ENCODE measurements around the gene CRYM. TPM values are rescaled to one million over a fixed set of nuclear protein-coding genes. Genes with fewer than 3 reads are reported as not detected.
"Not testable (repeated sequence)": the region's sequence is repeated elsewhere in the genome, so short reads cannot be mapped to it uniquely, and the experiment has no call there.

Gene CRYM
- total RNA-seq, 1 experiment from 2014 or later = 0.29 TPM

DNA sequence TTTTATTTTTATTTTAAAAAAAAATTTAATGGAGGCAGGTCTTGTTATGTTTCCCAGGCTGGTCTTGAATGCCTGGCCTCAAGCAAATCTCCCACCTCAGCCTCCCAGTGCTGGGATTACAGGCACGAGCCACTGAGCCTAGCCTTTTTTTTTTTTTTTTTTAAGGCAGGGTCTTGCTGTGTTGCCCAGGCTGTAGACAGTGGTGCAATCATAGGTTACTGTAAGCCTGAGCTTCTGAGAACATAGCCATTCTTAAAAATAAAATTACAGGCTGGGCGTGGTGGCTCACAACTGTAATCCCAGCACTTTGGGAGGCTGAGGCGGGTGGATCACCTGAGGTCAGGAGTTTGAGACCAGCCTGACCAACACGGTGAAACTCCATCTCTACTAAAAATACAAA lies 29.9 kb downstream of the CRYM start:
- DNase-seq (ENCODE audit: low spot score) = not testable (repeated sequence)

DNA sequence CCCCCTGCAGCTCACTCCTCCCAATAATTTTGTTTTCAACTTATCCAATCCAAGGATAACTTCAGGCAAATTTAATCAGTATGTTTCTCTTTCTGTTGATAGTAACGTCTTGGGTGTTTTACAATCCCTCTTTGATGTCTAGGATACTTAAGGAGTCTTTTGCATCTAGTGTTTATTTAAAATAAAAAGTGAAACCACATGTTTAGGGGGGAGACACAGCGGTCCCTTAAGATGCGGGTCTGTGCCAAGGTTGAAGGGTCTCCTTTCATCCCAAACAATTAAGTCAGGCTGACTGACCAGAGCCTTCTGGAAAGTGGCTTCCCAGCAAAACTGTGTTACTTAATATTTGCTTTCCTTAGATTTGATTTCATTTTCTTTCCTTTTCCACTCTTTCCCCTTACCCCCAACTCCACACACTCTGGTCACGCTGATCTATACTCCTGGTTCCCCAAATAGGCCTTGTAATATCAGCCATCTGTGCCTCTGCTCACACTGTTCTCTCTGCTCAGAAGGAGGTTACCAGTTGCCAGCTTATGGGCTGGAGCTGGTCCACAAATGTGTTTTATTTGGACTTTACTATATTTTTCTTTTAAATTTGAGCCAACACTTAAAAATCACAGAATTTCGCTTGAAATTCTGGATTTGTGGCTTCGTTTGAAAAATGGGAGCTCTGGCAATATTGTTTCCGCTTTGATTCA lies 33.4 kb downstream of the CRYM start:
- no peak for DNase-seq (ENCODE audit: low spot score)

DNA sequence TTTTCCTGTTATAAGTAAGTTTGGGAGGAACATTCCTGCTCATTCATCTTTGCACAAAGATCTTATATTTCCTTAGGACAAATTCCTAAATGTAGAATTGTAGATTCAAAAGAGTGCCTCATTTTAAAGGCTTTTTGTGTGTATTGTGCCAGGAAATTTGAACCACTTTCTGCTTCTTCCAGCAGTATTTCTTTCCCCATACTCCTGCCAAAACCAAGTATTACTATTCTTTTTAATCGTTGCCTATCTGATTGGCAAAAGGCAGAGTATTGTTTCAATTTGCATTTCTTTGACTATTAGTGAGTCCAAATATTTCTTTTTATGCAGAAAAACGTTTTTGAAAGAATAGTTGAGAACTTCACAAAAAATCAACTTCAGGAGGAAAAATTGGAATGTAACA lies 35.3 kb downstream of the CRYM start:
- no peak for DNase-seq (ENCODE audit: low spot score)

DNA sequence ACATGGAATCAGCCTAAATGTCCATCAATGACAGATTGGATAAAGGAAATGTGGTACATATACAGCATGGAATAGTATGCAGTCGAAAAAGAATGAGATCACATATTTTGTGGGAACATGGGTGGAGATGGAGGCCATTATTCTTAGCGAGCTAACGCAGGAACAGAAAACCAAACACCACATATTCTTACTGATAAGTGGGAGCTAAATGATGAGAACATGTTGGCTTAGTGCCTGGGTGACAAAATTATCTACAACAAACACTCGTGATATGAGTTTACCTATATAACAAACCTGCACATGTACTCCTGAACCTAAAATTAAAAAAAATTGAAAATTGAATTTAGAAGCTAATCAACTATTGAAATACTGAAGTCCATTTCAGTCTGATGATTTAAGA lies 38.4 kb downstream of the CRYM start:
- no peak for DNase-seq (ENCODE audit: low spot score)

DNA sequence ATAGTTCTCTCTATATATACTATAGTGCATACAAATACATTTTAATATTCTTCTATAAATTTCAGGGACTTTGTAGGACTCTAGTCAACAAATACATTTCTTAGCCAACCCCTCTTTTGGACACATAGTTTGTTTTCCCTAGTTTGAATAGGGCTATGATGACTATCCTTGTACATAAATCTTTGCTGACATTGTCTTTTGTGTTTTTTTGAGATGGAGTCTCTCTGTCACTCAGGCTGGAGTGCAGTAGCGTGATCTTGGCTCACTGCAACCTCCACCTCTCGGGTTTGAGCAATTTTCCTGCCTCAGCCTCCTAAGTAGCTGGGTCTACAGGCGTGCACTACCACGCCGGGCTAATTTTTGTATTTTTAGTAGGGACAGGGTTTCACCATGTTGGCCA lies 41.3 kb downstream of the CRYM start:
- DNase-seq (ENCODE audit: low spot score) = no peak

DNA sequence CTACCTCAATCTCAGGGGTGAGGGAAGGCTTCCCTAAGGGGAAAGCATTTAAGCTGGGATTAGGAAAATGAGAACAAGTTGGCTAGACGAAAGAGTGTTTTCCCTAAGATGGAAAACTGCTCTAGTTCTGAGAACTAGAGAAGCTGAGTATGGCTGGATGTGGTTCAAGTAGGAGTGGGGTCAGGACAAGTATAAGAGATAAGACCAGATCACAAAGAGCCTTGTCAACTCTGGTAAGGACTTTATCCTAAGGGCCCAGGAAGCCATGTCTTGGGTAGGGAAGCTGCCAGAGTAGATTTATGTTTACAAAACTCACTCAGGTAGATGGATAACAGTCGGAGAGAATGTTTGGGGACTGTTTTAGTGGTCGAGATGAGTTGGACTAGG lies 42.9 kb downstream of the CRYM start:
- DNase-seq (ENCODE audit: low spot score) = no peak

DNA sequence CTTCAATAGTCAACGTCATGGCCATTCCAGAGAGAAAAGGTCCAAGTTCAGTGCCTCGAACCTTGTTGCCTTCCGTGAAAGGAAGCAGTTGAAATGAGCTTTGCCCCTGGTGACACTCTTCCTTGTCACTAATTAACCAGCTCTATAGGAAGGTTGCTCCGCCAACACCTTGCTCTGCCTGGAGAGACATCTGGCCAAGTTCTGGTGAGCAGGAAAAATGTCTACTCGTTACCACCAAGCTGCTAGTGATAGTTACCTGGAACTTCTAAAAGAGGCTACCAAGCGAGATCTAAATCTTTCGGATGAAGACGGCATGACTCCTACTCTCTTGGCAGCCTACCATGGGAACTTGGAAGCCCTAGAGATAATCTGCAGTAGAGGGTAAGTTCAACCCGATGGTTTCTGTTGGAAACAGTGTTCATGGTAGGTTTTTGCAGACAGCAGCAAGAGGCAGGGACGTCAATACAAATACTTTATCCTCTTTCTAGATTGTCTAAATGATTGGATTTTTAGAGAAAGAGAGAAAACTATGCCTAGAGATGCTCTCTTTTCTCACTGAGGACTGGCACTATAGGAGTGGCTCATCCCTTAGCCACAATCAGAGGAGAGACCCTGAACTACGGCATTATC lies 44.5 kb downstream of the CRYM start, which contains the start of gene ANKS4B:
Gene ANKS4B, plus strand, starts transcription at position 179 of the 630 bp plus-strand sequence. Its CDS starts 39 bp downstream, at position 218.
- DNase-seq (ENCODE audit: low spot score) = no peak

DNA sequence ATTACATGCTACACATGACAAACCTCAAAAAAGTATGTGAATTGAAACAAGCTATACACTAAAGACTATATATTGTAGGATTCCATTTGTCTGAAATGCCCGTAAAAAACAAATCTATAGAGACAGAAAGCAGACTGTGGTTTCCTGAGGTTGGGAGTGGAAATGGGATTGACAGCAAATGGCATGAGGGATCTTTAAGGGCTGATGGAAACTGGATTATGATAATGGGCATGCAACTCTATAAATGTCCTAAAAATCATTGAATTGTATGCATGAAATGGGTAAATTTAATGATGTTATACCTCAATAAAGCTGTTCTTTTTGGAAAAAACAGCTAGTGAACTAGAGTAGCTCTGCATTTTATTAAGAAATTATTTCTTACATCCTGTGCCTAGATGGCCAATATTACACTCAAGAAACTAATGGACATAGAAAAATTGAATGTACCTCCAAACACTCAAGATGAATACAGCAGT lies 45.0 kb downstream of the CRYM start:
- DNase-seq (ENCODE audit: low spot score) = no peak

DNA sequence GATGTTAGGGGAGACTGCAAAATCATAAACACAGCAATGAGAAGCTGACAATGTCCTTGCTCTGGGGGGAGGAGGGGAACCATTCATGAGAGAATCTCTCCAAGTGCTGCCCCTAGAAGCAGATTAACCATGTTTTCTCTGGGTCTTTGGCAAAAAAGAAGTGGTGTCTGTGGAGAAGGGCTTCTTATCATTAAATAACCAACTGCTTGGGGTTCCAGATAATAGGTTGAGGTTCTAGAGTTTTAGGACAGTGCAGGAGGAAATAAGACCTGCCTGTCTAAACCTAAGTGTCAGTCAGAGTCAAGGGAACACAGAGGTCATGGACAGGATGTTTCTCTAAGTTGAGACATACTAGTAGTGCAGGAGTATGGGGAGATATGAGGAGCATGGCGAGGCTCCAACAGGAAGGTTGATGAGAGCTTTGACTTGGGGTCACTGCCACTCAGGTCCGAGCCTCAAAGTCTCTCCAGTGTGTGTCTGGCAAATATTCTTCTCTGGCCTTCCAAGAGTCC lies 49.7 kb downstream of the CRYM start:
- no peak for DNase-seq (ENCODE audit: low spot score)

DNA sequence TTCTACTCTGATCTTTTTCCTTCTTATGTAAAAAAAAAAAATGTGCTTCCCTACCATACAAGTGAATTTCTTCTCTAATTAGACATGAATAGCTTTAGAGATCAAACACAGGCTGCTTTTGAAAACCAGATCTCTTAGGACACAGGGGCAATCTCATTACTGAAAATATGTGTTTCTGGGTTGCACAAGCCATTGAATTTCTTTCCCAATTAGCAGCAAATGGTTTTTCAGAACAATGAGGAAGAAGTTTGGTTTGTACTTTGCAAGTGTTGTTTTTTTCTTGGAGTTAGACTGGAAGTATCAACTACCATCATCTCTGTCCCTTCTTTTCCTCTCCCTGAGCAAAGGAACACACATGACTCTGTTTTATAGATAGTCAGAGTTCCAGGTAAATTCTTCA lies 50.2 kb downstream of the CRYM start:
- DNase-seq (ENCODE audit: low spot score) = no peak

DNA sequence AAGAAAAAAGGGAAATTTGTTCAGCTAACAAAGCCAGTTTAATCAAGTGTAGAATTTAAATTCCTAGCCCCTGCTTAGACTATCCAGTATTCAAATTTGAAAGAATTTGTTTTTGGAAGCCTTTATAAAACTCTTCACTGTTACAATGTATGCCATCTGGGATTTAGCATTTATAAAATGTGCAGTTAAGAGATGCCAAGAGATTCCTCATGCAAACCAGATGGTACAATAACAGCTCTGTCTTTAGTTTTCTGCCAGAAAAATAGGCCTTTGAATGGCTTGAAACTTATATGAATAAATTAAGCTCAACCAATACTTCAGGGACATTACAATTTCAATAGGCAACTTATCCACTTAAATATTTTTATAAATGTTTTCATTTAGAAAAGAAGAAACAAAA lies 51.3 kb downstream of the CRYM start:
- DNase-seq (ENCODE audit: low spot score) = no peak

DNA sequence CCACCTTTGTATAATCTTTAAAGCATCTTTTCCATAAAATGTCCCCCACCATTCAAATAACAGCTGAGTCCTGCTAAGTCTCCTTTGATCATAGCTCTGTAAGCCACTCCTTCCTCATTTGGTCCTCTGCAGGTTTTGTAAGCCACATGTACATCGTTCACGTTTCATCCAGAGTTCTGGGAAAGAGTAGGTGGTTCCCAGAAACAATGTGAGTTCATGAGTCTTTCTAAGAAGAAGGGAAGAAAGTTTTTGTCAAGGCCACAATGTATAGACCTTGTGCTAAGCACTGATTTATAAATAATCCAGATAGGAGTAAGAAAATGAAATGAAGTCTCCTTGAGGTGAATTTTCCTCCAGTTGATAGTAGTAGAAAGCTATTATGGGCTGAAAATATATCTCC lies 53.3 kb downstream of the CRYM start:
- no peak for DNase-seq (ENCODE audit: low spot score)

DNA sequence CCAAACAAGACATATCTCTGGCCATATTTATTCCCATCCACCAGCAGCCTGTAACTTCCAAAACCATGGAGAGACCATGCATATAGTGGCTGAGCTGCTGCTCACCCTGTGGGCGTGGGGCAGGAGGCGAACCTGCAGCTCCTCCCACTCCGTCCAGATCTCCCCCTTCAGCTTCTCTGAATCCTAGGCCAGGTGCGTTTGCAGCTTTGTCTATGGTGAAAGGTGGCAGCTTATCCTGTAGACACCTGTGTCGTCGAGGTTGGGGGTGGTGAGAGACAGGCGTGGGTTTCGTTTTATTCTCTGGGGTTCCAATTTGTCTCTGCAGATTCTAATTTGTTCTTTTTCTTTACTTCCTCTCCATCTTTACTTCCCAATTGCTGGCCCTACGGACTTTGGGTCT lies 54.3 kb downstream of the CRYM start:
- no peak for DNase-seq (ENCODE audit: low spot score)

DNA sequence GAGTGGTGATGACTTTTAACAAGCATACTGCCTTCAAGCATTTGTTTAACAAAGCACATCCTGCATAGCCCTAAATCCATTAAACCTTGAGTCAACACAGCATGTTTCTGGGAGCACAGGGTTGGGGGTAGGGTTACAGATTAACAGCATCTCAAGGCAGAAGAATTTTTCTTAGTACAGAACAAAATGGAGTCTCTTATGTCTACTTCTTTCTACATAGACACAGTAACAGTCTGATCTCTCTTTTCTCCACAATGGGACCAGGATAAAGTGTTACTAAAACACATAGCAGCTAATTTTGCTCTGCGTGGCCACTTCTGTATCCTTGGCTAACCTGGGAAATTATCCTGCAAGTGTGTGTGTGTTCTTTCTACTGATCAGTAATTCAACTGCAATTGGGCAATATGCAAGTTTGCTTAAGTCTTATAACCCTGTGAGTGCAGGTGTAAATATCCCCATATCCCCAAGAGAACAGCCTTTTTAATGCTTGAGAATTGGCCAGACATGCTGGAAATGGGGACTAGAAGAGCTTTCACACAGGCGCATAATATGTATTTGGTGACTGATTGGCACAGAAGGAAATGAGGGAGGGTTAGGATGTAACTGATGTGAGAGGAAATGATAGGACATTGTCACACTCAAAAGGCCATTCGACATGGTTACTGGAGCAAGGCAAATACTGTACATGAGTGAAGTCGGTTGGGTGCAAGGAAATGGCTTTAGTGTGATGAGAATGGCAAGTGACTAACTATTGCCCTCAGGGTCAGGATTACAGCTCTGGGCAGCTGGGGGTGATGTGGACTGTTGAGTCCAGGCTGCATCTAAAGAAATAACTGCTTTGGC lies 55.4 kb downstream of the CRYM start:
- DNase-seq (ENCODE audit: low spot score) = no peak

DNA sequence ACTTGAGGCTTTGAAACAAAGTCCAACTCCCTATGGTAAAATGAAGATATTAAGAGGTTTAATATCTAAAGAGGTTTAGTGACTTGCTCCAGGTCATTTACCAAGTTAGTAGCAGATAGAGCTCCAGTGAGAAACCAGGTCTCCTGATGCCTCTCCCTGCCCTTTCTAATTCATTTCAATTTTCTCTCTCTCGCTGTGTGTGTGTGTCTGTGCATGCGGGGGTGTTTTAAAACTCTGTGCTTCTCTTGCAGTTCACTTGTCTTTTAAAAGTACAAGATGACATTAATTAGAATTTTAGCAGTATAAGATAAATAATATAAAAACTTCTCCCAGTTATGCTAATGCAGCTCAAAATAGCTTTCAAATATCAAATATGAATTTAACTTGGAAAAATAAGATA lies 58.5 kb downstream of the CRYM start:
- no peak for DNase-seq (ENCODE audit: low spot score)

DNA sequence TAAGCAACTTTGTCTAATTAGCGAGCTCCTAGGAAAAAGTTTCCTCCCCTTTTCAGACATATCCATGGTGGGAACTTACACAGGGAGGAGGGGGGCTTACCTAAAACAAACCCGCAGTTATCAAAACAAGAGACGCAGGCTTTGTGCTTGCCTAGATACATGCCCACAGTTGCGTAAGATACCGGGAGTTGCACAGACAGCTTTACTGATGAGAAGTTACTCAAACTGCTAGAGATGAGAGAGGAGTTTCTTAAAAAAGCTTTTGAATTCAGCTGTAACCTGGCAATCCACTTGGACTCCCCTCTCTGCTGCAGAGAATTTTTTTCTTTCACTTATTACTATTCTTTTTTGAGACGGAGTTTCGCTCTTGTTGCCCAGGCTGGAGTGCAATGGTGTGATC lies 59.9 kb downstream of the CRYM start:
- DNase-seq (ENCODE audit: low spot score) = no peak

DNA sequence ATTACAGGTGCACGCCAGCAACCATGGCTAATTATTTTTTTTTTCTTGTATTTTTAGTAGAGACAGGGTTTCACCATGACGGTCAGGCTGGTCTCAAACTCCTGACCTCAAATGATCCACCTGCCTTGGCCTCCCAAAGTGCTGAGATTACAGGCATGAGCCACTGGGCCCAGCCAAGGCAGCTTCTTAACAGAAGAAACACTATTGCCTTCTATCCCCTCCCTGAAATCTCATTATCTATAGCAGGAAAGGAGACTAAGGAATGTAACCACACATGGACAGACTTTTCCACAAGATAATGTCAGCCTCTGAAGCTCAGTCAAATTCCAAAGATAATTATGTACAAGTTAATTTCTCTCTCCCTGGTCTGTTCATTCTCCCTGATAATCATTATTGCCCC lies 61.0 kb downstream of the CRYM start:
- no peak for DNase-seq (ENCODE audit: low spot score)

DNA sequence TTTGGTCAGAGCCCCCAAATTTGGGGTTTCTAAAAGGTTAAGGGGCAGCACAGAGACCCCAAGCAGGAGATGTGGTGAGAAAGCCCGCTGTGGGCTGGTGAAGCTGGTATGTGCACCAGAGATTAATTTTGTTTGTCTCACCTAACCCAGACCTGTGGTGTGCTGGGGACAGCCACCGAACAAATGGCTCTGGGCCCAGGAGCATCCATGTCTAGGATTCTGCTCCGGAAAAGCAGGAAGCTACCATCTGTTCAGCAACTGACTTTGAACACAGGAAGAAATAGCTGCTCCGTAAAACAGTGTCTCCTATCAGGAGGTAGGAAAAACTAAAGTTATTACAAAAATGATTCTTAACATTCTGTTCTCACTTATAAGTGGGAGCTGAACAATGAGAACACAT lies 64.0 kb downstream of the CRYM start:
- DNase-seq (ENCODE audit: low spot score) = no peak

DNA sequence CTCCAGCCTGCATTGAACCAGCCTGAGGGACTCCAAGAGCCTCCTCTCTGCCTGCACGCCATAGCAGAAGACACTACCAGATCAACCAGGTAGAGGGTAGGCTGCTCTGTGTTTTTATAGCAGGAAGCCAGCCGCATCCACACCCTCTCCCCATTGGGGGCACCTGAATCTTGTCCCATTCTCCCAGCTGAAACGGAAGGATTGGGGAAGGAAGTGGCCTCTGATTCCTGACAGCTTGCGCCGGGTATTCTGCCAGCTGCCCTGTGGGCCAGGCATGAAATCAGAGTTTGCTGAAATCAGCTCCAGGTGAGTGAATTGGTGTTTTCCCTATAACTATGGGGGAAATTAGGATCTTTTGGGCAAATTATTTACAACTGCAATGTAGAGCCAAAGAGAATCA lies 66.6 kb downstream of the CRYM start, which contains the start of gene ZP2:
Gene ZP2, minus strand, starts transcription at position 89 of the 400 bp plus-strand sequence. Its CDS starts 27 bp downstream, at position 62.
- DNase-seq (ENCODE audit: low spot score) = no peak
